Measurements from ENCODE around the gene CSNK2B. TPM values are rescaled to one million over a fixed set of nuclear protein-coding genes. Genes with fewer than 3 reads are reported as not detected.

CSNK2B gene
- 163 and 165 TPM in 2 replicates for total RNA-seq
- long read RNA-seq, transcript CSNK2B-203 (7 exons, 948 nt), result major isoform, 47 of 60 reads
- long read RNA-seq, partial matches to known transcripts, result 1 of 60 reads
- long read RNA-seq, other reads (novel, unspliced or antisense), result 10 of 60 reads

- no peaks in the 10 kb centered on the region for H3K9me3 Mint-ChIP-seq (ENCODE audit: low read depth)
- no peak for TF ChIP-seq CTCF (IDR thresholded peaks at IDR 0.05; ENCODE audit: unreplicated experiment)
- DNase-seq (ENCODE audit: low spot score, unreplicated experiment), result peak; percentile 91
- H3K27ac Mint-ChIP-seq, result peak within 1 kb of the TSS; percentile 97
- no peaks in the 10 kb centered on the region for H3K27me3 Mint-ChIP-seq
- H3K4me1 Mint-ChIP-seq (ENCODE audit: low read depth), result peaks cover 32% of the 10 kb centered on the region
- peaks cover 14% of the 10 kb centered on the region for H3K36me3 Mint-ChIP-seq (ENCODE audit: insufficient read depth)
- H3K4me3 Mint-ChIP-seq (ENCODE audit: low read depth), result peak within 1 kb of the TSS; percentile 84
Measured at GRCh38 chr6:31665501-31666336, at the start of gene CSNK2B. Gene CSNK2B (plus strand): TSS chr6:31666080. CDS start chr6:31666832, 752 bp downstream.

GRCh38 chr6:31617010-31617409 is 48.9 kb upstream of the CSNK2B start:
- no peak for DNase-seq (ENCODE audit: low spot score, unreplicated experiment)
- Mint-ChIP-seq H3K4me3 (ENCODE audit: low read depth) (no peak overlapping the region), H3K27ac (no peak overlapping the region), H3K36me3 (ENCODE audit: insufficient read depth) (peaks cover under 1% of the 10 kb centered on the region), H3K27me3 (no peaks in the 10 kb centered on the region), H3K4me1 (ENCODE audit: low read depth) (peaks cover 16% of the 10 kb centered on the region), H3K9me3 (ENCODE audit: low read depth) (no peaks in the 10 kb centered on the region)
- TF ChIP-seq CTCF (IDR thresholded peaks at IDR 0.05; ENCODE audit: unreplicated experiment), result no peak

GRCh38 chr6:31619805-31620585 is 45.9 kb upstream of the CSNK2B start:
- Mint-ChIP-seq H3K4me3 (ENCODE audit: low read depth) (peak overlapping the region; percentile 89), H3K4me1 (ENCODE audit: low read depth) (peaks cover 15% of the 10 kb centered on the region), H3K9me3 (ENCODE audit: low read depth) (no peaks in the 10 kb centered on the region), H3K36me3 (ENCODE audit: insufficient read depth) (peaks cover 13% of the 10 kb centered on the region), H3K27ac (peak overlapping the region; percentile 98), H3K27me3 (no peaks in the 10 kb centered on the region)
- TF ChIP-seq CTCF (IDR thresholded peaks at IDR 0.05; ENCODE audit: unreplicated experiment), result no peak
- DNase-seq (ENCODE audit: low spot score, unreplicated experiment), result peak; percentile 83

- TF ChIP-seq CTCF (IDR thresholded peaks at IDR 0.05; ENCODE audit: unreplicated experiment), result no peak
- DNase-seq (ENCODE audit: low spot score, unreplicated experiment), result peak; percentile 91
- Mint-ChIP-seq H3K36me3 (ENCODE audit: insufficient read depth) (peaks cover 16% of the 10 kb centered on the region), H3K27ac (peak within 1 kb of the TSS; percentile 98), H3K4me1 (ENCODE audit: low read depth) (peaks cover 14% of the 10 kb centered on the region), H3K9me3 (ENCODE audit: low read depth) (no peaks in the 10 kb centered on the region), H3K4me3 (ENCODE audit: low read depth) (peak within 1 kb of the TSS; percentile 89), H3K27me3 (no peaks in the 10 kb centered on the region)
Measured at GRCh38 chr6:31620586-31621319, 45.1 kb upstream of the CSNK2B start, which contains the start of gene PRRC2A. Gene PRRC2A (plus strand): TSS chr6:31620715. CDS start chr6:31622790, 2,075 bp downstream.

Measured in progenitor cell of endocrine pancreas (in vitro differentiated cells).